ENCODE data around the gene TTYH3. TPM values are rescaled to one million over a fixed set of nuclear protein-coding genes. Genes with fewer than 3 reads are reported as not detected.
A peak's percentile ranks its signal among the peaks of the same experiment; 100 is the strongest.

The TTYH3 gene
- total RNA-seq, 3 donors from 2014 or later (not counting 1 experiment from before 2014, with no cell fraction given): 38.3 to 47.1 (median 42.4) TPM

DNA sequence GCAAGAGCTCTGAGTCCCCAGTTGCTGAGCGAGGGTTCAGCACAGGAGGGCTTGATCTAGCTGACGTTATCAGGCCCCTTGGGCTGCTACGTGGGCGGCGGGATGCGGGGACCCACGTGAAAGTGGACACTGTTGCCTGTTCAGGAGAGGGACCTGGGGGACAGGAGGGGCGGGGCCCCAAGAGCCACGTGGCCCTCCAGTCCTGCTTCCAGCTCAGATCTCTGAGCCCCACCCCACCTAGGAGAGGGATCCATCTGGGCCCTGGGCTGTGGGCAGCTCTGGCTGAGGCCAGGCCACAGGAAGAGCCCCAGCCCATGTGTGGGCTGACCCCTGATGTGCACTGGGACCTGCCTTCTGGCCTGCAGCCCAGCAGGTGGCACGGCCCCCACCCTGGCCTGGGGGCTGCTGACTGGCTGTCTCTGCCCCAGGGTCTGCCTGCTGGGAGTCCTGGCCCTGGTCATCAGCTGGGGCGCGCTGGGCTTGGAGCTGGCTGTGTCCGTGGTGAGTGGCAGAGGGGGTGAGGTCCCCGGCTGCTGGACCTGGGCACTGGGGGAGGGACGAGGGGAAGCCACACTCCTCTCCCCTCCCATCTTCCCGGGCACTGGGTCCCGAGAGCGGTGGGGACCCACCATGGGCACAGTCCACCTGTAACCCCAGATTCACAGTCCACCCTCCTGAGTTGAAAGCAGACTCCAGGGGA is 17.5 kb downstream of the TTYH3 start:
- Mint-ChIP-seq H3K4me3 (no peak overlapping the region), H3K4me1 (peaks cover 13 to 36% of the 10 kb centered on the region in 2 donors), H3K27me3 (ENCODE audit: low read depth in 2 of 2) (no peaks in the 10 kb centered on the region), H3K36me3 (no peaks in the 10 kb centered on the region), H3K9me3 (no peaks in the 10 kb centered on the region), H3K27ac (peak overlapping the region in 1 of 2 donors; percentile 53)
- no peaks in the 10 kb centered on the region for H3K27me3 ChIP-seq (ENCODE audit: control insufficient read depth, insufficient read depth, low read length)
- H3K4me1 ChIP-seq (ENCODE audit: control insufficient read depth, insufficient read depth, low read length): peaks cover 24% of the 10 kb centered on the region
- no peaks in the 10 kb centered on the region for H3K9me3 ChIP-seq (ENCODE audit: control insufficient read depth, insufficient read depth, low read length)
- 95% methylated on average over 18 of the region's 18 CpGs for WGBS (ENCODE audit: insufficient coverage)
- H3K36me3 ChIP-seq (ENCODE audit: control insufficient read depth, insufficient read depth, low read length): peaks cover 2% of the 10 kb centered on the region
- TF ChIP-seq, protein P1, sequence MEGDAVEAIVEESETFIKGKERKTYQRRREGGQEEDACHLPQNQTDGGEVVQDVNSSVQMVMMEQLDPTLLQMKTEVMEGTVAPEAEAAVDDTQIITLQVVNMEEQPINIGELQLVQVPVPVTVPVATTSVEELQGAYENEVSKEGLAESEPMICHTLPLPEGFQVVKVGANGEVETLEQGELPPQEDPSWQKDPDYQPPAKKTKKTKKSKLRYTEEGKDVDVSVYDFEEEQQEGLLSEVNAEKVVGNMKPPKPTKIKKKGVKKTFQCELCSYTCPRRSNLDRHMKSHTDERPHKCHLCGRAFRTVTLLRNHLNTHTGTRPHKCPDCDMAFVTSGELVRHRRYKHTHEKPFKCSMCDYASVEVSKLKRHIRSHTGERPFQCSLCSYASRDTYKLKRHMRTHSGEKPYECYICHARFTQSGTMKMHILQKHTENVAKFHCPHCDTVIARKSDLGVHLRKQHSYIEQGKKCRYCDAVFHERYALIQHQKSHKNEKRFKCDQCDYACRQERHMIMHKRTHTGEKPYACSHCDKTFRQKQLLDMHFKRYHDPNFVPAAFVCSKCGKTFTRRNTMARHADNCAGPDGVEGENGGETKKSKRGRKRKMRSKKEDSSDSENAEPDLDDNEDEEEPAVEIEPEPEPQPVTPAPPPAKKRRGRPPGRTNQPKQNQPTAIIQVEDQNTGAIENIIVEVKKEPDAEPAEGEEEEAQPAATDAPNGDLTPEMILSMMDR (IDR thresholded peaks at IDR 0.05): no peak
- intact Hi-C loops (cut with micrococcal nuclease): no loop called here
- H3K4me3 ChIP-seq (ENCODE audit: low read length): no peak overlapping the region
- no peak overlapping the region for H3K27ac ChIP-seq (ENCODE audit: low read length)
- ATAC-seq: no peak
- no peak for DNase-seq

GRCh38 chr7:2649991-2650390 is 18.2 kb downstream of the TTYH3 start:
- no peaks in the 10 kb centered on the region for H3K9me3 ChIP-seq (ENCODE audit: control insufficient read depth, insufficient read depth, low read length)
- ATAC-seq (no peak), DNase-seq (no peak)
- no peaks in the 10 kb centered on the region for H3K9me3 Mint-ChIP-seq
- no peak overlapping the region for H3K4me3 ChIP-seq (ENCODE audit: low read length)
- whole genome bisulfite sequencing (ENCODE audit: insufficient coverage): 95% methylated on average over 11 of the region's 11 CpGs
- H3K27me3 ChIP-seq (ENCODE audit: control insufficient read depth, insufficient read depth, low read length): no peaks in the 10 kb centered on the region
- H3K4me3 Mint-ChIP-seq: no peak overlapping the region
- H3K27me3 Mint-ChIP-seq (ENCODE audit: low read depth in 2 of 2): no peaks in the 10 kb centered on the region
- peaks cover 2% of the 10 kb centered on the region for H3K36me3 ChIP-seq (ENCODE audit: control insufficient read depth, insufficient read depth, low read length)
- H3K4me1 Mint-ChIP-seq: peaks cover 6 to 29% of the 10 kb centered on the region in 2 donors
- no peaks in the 10 kb centered on the region for H3K36me3 Mint-ChIP-seq
- no peak overlapping the region for H3K27ac Mint-ChIP-seq
- intact Hi-C loops (cut with micrococcal nuclease): no loop called here
- TF ChIP-seq, protein P1 (IDR thresholded peaks at IDR 0.05): no peak
- peaks cover 17% of the 10 kb centered on the region for H3K4me1 ChIP-seq (ENCODE audit: control insufficient read depth, insufficient read depth, low read length)
- H3K27ac ChIP-seq (ENCODE audit: low read length): no peak overlapping the region

GRCh38 chr7:2650451-2650850 is 18.7 kb downstream of the TTYH3 start:
- no peaks in the 10 kb centered on the region for H3K9me3 ChIP-seq (ENCODE audit: control insufficient read depth, insufficient read depth, low read length)
- H3K4me3 Mint-ChIP-seq: no peak overlapping the region
- no peaks in the 10 kb centered on the region for H3K9me3 Mint-ChIP-seq
- no peaks in the 10 kb centered on the region for H3K36me3 Mint-ChIP-seq
- DNase-seq (no peak), ATAC-seq (no peak)
- no peaks in the 10 kb centered on the region for H3K27me3 ChIP-seq (ENCODE audit: control insufficient read depth, insufficient read depth, low read length)
- H3K27ac ChIP-seq (ENCODE audit: low read length): no peak overlapping the region
- WGBS (ENCODE audit: insufficient coverage): 86% methylated on average over 8 of the region's 8 CpGs
- peaks cover 1 to 24% of the 10 kb centered on the region in 2 donors for H3K4me1 Mint-ChIP-seq
- TF ChIP-seq, protein P1 (IDR thresholded peaks at IDR 0.05): no peak
- no peak overlapping the region for H3K4me3 ChIP-seq (ENCODE audit: low read length)
- H3K4me1 ChIP-seq (ENCODE audit: control insufficient read depth, insufficient read depth, low read length): peaks cover 12% of the 10 kb centered on the region
- no peaks in the 10 kb centered on the region for H3K27me3 Mint-ChIP-seq (ENCODE audit: low read depth in 2 of 2)
- no peak overlapping the region for H3K27ac Mint-ChIP-seq
- intact Hi-C loops (cut with micrococcal nuclease): no loop called here
- peaks cover 2% of the 10 kb centered on the region for H3K36me3 ChIP-seq (ENCODE audit: control insufficient read depth, insufficient read depth, low read length)

DNA sequence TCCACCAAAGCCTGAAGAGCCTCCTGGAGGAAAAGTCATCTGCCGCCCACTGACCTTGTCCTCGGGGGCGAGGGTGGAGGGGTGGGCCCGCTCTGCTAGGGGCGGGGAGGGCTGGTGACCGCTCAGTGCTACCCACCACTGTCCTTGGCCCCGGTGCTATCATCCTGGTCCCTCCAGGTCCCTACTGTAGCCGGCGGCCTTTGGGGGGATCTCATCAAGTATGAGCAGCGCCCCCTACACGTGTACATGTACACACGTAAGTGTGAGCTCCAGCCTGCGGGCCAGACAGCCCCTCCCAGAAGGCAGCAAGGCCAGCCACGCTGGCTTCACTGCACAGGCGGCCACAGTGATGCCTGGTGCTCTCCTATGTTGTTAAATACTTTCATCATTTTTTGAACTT is 19.6 kb downstream of the TTYH3 start:
- no peaks in the 10 kb centered on the region for H3K9me3 ChIP-seq (ENCODE audit: control insufficient read depth, insufficient read depth, low read length)
- peaks cover 0 to 17% of the 10 kb centered on the region in 2 donors for H3K4me1 Mint-ChIP-seq
- no peak overlapping the region for H3K27ac Mint-ChIP-seq
- no peaks in the 10 kb centered on the region for H3K27me3 ChIP-seq (ENCODE audit: control insufficient read depth, insufficient read depth, low read length)
- H3K36me3 Mint-ChIP-seq: no peaks in the 10 kb centered on the region
- no peak overlapping the region for H3K27ac ChIP-seq (ENCODE audit: low read length)
- H3K27me3 Mint-ChIP-seq (ENCODE audit: low read depth in 2 of 2): no peaks in the 10 kb centered on the region
- ATAC-seq: no peak
- TF ChIP-seq, protein P1 (IDR thresholded peaks at IDR 0.05): no peak
- intact Hi-C loops (cut with micrococcal nuclease): no loop called here
- no peaks in the 10 kb centered on the region for H3K9me3 Mint-ChIP-seq
- peaks cover 2% of the 10 kb centered on the region for H3K36me3 ChIP-seq (ENCODE audit: control insufficient read depth, insufficient read depth, low read length)
- H3K4me3 Mint-ChIP-seq: no peak overlapping the region
- no peak overlapping the region for H3K4me3 ChIP-seq (ENCODE audit: low read length)
- no peak for DNase-seq
- WGBS (ENCODE audit: insufficient coverage): 87% methylated on average over 15 of the region's 15 CpGs
- H3K4me1 ChIP-seq (ENCODE audit: control insufficient read depth, insufficient read depth, low read length): peaks cover 3% of the 10 kb centered on the region
